GM18526 (cell line): ENCODE results near the gene MRPL10.

ENCODE experiments used
- POLR2A ChIP-seq: IDR thresholded peaks from 3 replicates; pipeline ENCODE4 v1.6.1; 2011; ENCODE audit not compliant: insufficient read length; ENCODE audit errors: extremely low read depth

The MRPL10 gene

DNA sequence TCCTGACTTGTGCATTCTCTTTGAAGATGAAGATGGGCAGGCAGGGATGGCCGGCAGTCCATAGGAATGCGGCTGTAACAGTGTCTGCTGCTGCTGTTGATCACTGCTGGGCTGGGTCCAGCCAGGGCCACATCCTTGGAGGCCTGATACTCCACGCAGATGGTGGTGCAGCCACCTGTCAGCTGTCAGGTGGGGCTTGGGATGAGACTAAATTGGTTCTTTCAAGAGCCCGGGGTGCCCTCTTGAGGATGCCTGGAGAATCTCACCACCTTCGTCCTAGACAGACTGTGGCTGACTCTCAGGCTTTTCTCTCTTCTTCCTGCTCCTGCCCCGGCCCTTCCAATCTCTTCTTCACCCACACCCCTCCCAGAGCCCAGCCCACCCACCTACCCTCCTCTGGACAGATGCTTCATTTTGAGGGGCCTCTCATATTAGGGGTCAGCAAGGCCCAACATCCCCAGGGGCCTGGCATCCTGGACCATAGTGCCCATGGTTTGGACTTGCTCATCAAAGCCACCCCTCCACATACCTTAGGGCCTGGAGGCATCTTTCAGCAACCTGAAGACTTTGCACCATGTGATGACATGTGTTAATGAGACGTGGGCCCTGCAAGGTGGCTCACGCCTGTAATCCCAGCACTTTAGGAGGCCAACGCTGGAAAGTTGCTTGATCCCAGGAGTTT is 28.9 kb downstream of the MRPL10 start:
- no peak for TF ChIP-seq POLR2A

DNA sequence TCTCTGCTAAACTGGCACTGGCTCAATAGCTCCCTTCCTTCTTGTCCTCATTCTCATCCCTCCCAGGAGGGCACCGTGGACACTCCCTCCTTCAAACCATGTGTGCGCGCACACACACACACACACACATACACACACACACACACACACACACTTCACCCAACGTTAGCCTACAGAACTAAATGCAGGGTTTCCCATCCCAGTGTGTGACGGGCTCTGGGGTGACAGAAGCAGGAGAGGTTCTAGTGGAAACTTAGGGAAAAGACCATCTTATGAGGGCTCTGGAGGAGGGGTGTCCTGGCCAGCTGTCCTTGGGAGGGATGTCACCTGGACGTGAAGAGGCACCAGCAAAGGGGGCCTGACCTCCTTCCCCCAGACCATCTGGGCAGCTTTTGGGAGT is 29.4 kb downstream of the MRPL10 start:
- no peak for TF ChIP-seq POLR2A

DNA sequence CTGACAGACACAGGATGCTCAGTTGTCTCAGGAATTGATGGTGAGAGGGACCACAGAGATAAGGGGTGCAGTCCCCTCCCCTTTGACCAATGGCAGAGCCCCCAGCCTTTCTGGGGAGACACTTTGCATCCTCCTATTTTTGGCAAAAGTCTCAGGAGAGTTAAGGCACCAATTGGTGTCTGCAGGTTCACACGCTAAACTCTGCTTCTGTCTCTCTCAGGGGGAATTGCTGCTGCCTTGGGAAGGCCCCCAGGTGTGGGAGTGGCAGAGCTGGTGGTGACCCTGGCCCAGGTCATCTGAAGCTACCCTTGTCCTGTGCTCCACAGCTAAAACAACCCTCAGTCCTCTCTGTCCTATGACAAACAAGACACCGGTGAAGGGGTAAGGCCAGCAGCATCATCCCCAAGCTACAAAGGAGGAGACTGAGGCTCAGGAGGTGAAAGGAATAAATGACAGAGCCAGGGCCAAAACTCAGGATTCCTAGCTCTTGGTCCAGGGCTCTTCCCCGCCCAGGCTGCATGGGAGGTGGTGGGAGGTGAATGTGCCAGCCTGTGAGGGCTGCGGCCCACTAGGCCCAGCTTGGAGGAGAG is 30.1 kb downstream of the MRPL10 start:
- TF ChIP-seq POLR2A = no peak

GRCh38 chr17:47800686-47801085 is 30.7 kb downstream of the MRPL10 start:
- no peak for TF ChIP-seq POLR2A

DNA sequence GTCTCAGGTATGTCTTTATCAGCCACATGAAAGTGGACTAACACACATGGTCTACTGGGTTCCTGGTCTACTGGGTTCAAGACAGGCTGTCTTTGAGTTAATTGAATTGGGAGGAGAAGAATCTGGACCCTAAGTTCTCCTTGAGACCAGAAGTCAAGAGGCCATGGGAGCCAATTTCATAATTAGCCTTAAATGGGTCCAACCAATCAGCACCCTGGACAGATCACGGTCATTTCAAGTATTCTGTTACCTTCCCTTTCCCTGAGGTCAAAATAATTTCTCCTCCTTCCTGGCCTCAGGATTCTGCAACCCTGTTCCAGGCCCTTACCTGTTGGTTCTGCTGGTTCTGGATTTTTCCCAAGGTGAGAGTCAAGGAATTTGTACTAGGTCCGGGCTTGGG is 33.5 kb downstream of the MRPL10 start:
- no peak for TF ChIP-seq POLR2A

GRCh38 chr17:47792979-47793378 is 38.4 kb downstream of the MRPL10 start:
- no peak for TF ChIP-seq POLR2A

- no peak for TF ChIP-seq POLR2A
Observed at GRCh38 chr17:47792457-47792856, 38.9 kb downstream of the MRPL10 start.

- no peak for TF ChIP-seq POLR2A
Observed at GRCh38 chr17:47791025-47791424, 40.3 kb downstream of the MRPL10 start.

- no peak for TF ChIP-seq POLR2A
Observed at GRCh38 chr17:47789611-47790561, 41.5 kb downstream of the MRPL10 start.

DNA sequence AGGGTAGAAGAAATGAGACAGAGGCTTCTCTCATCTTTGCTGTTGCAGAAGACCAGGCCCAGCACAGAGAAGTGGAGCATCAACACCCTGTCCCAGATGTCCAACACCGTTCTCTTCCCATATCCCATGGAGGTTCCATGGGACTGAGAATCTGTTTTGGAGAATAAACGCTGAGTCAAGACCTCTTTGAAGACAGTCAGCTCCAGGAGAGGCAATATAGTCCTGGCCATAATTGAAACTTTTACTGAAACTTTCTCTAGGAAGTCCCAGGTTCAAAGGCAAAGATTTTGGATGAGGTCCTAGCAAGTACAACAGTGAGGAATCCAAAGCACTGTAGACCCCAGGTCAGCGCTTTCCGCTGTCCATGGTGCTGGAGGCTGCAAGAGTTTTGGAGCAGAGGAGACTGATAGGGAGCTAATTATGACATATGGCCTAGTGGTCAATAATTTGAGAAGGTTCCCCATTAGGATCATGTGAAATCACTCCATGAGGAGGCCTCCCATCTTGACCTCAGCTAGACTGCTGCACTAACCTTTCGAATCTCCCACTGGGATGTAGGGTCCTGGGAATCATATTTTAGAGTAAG is 45.7 kb downstream of the MRPL10 start:
- no peak for TF ChIP-seq POLR2A

DNA sequence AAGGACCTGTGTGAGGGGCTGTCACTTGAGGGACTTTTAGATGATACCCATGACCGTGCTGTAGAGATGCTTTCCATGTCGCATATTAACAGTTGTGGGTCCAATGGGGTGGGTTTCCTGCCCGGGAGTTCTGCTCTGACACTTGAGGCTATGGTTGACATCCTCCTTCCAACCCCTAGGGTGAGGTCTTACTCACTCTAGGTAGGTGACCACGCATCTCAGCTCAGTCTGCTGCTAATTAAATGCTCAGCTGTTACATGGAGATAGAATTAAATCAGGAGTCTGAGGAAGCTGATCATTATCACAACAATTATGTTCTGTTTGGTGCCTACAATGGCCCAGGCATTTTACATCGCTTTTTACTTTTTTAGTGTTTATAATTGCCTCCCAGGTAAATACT is 49.9 kb downstream of the MRPL10 start:
- TF ChIP-seq POLR2A = no peak

DNA sequence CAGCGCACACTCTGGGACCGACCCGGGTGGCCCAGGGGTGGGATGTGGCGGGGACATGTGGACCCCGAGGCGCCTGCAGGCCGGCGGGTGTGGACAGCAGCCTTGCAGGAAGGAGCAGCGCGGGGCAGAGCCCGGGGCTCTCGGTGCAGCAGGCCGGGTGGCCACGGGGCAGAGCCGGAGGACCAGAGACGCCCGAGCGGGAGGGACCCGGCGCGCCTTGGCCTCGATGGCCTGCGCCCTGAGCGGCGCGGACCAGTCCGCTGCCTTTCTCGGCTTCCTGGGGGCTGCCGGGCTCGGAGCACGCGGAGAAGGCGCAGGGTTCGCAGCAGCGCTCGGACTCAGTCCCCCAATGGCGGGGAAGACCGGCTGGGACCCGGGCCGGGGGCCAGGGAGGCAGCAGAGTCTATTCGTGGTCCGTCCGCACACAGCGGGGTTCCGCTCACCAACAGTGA is 53.1 kb downstream of the MRPL10 start:
- TF ChIP-seq POLR2A = no peak

DNA sequence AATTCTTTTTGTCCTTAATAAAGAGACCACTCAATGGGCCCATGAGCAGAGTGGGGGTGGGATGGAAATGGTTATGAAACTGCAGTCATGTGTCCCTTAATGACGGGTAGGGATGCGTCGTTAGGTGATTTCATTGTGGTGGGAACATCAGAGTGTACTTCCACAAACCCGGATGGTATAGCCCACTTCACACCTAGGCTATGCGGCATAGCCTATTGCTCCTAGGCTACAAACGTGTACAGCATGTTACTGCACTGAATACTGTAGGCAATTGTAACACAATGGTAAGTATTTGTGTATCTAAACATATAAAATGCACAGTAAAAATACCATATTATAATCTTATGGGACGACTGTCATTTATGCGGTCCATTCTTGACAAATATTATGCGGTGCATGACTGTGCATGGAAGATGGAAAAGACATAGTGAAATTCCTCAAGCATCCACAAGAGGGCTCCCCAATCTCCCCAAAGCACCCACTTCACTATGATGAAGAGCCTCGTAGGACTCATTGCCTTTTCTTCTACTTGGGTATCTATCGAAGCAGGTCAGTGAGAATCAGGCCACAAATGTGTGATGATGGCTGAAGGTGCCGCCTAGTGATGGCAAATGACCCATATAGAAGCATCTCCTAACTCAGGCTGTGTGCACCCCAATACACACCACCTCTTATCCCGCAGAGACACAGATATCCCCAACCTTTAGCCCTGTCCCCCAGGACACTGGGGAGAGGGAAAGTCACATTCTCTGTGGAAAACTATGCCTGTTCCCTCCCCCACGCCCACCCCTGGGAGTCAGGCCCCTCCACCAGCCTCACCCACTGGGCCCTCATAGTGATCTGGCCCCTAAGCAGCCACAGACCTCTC is 54.8 kb downstream of the MRPL10 start:
- no peak for TF ChIP-seq POLR2A

GRCh38 chr17:47774987-47775580 is 56.3 kb downstream of the MRPL10 start:
- TF ChIP-seq POLR2A = no peak
